Stimulated activated CD4-positive, alpha-beta T cell treated with anti-CD3 and anti-CD28 coated beads, Interleukin-1b, Interleukin-23, amount 100 ng/mL, for 1 hour (primary cell): ENCODE measurements around the gene DEPP1.

Experiments used
- DNase-seq, 2 donors: peaks; one replicate each; pipeline ENCODE4 v3.0.0-alpha.2; 2020; ENCODE audit warnings: low read depth in 2 of 2

The DEPP1 gene

GRCh38 chr10:44980309-44981171, 1.9 kb upstream of the DEPP1 start:
- no peak for DNase-seq

- no peak for DNase-seq
These were observed 927 bp upstream of the DEPP1 start for GRCh38 chr10:44979281-44980191.

- no peak for DNase-seq
These were observed 418 bp downstream of the DEPP1 start for GRCh38 chr10:44978213-44978569.

- DNase-seq: no peak
These were observed 1.1 kb downstream of the DEPP1 start for GRCh38 chr10:44977287-44978212.

- no peak for DNase-seq
These were observed 2.0 kb downstream of the DEPP1 start for GRCh38 chr10:44976352-44977198.

- DNase-seq: no peak
These were observed 2.9 kb downstream of the DEPP1 start for GRCh38 chr10:44975431-44976331.

GRCh38 chr10:44974628-44975430, 3.8 kb downstream of the DEPP1 start:
- peak; percentile 17 to 46 for DNase-seq

GRCh38 chr10:44974082-44974627, 4.5 kb downstream of the DEPP1 start:
- no peak for DNase-seq

- DNase-seq: no peak
These were observed 5.1 kb downstream of the DEPP1 start for GRCh38 chr10:44973323-44974081.

- DNase-seq: no peak
These were observed 5.7 kb downstream of the DEPP1 start for GRCh38 chr10:44972874-44973306.

- DNase-seq: no peak
These were observed 6.5 kb downstream of the DEPP1 start for GRCh38 chr10:44971935-44972757.

GRCh38 chr10:44971434-44971833, 7.2 kb downstream of the DEPP1 start:
- no peak for DNase-seq

GRCh38 chr10:44970812-44971395, 7.7 kb downstream of the DEPP1 start:
- DNase-seq: no peak

- DNase-seq: no peak
These were observed 8.8 kb downstream of the DEPP1 start for GRCh38 chr10:44969854-44970253.

- DNase-seq: no peak
These were observed 9.9 kb downstream of the DEPP1 start for GRCh38 chr10:44968500-44969400.
